Measurements from ENCODE around the gene MYH7. TPM values are rescaled to one million over a fixed set of nuclear protein-coding genes. Genes with fewer than 3 reads are reported as not detected.
"Not testable (repeated sequence)": the region's sequence is repeated elsewhere in the genome, so short reads cannot be mapped to it uniquely, and the experiment has no call there.

Gene MYH7
- total RNA-seq, 2 experiments from 2014 or later: 0.04 to 0.06 TPM

- H3K4me1 Mint-ChIP-seq: peaks cover 11% of the 10 kb centered on the region
- H3K27ac Mint-ChIP-seq, DNase-seq, H3K4me3 Mint-ChIP-seq, H3K27me3 Mint-ChIP-seq, H3K36me3 Mint-ChIP-seq, H3K9me3 Mint-ChIP-seq: not testable (repeated sequence)
These were observed 9.7 kb downstream of the MYH7 start for GRCh38 chr14:23425798-23426197.

GRCh38 chr14:23425169-23425568 lies 10.3 kb downstream of the MYH7 start:
- Mint-ChIP-seq H3K4me1 (peaks cover 11% of the 10 kb centered on the region), H3K27ac (no peak overlapping the region), H3K4me3 (no peak overlapping the region), H3K9me3 (no peaks in the 10 kb centered on the region), H3K27me3 (no peaks in the 10 kb centered on the region), H3K36me3 (no peaks in the 10 kb centered on the region)
- no peak for DNase-seq

GRCh38 chr14:23423657-23424056 lies 11.8 kb downstream of the MYH7 start:
- Mint-ChIP-seq H3K27me3 (no peaks in the 10 kb centered on the region), H3K27ac (no peak overlapping the region), H3K4me3 (no peak overlapping the region), H3K36me3 (no peaks in the 10 kb centered on the region), H3K9me3 (no peaks in the 10 kb centered on the region), H3K4me1 (peaks cover 11% of the 10 kb centered on the region)
- no peak for DNase-seq

GRCh38 chr14:23421594-23421993 lies 13.9 kb downstream of the MYH7 start:
- Mint-ChIP-seq H3K27me3 (peaks cover 4% of the 10 kb centered on the region), H3K4me1 (peaks cover 11% of the 10 kb centered on the region), H3K36me3 (no peaks in the 10 kb centered on the region), H3K4me3 (no peak overlapping the region), H3K9me3 (no peaks in the 10 kb centered on the region), H3K27ac (peak overlapping the region; percentile 58)
- peak; percentile 41 for DNase-seq

- not testable (repeated sequence) for H3K27ac Mint-ChIP-seq, DNase-seq, H3K27me3 Mint-ChIP-seq, H3K9me3 Mint-ChIP-seq, H3K36me3 Mint-ChIP-seq, H3K4me3 Mint-ChIP-seq
- peaks cover 11% of the 10 kb centered on the region for H3K4me1 Mint-ChIP-seq
These were observed 15.8 kb downstream of the MYH7 start for GRCh38 chr14:23419646-23420045.

- DNase-seq: no peak
- Mint-ChIP-seq H3K27ac (no peak overlapping the region), H3K27me3 (peaks cover 4% of the 10 kb centered on the region), H3K9me3 (no peaks in the 10 kb centered on the region), H3K36me3 (no peaks in the 10 kb centered on the region), H3K4me1 (peaks cover 11% of the 10 kb centered on the region), H3K4me3 (no peak overlapping the region)
These were observed 17.4 kb downstream of the MYH7 start for GRCh38 chr14:23418021-23418420.

- H3K4me1 Mint-ChIP-seq: peaks cover 11% of the 10 kb centered on the region
- not testable (repeated sequence) for H3K27ac Mint-ChIP-seq
These were observed 18.2 kb downstream of the MYH7 start for GRCh38 chr14:23417269-23417668.

GRCh38 chr14:23416801-23417200 lies 18.7 kb downstream of the MYH7 start:
- Mint-ChIP-seq H3K4me1 (peaks cover 9% of the 10 kb centered on the region), H3K9me3 (no peaks in the 10 kb centered on the region), H3K27me3 (peaks cover 8% of the 10 kb centered on the region), H3K36me3 (no peaks in the 10 kb centered on the region), H3K27ac (no peak overlapping the region), H3K4me3 (no peak overlapping the region)
- no peak for DNase-seq

More at GRCh38 chr14:23417269-23417668, 18.2 kb downstream of the MYH7 start:
- H3K9me3 Mint-ChIP-seq, H3K27me3 Mint-ChIP-seq, H3K4me3 Mint-ChIP-seq, H3K36me3 Mint-ChIP-seq, DNase-seq: not testable (repeated sequence)

- H3K4me3 Mint-ChIP-seq: no peak overlapping the region
These were observed 19.4 kb downstream of the MYH7 start for GRCh38 chr14:23415821-23416778.

GRCh38 chr14:23414906-23415820 lies 20.3 kb downstream of the MYH7 start:
- H3K4me1 Mint-ChIP-seq: no peaks in the 10 kb centered on the region
- H3K4me3 Mint-ChIP-seq: no peak overlapping the region
- no peak overlapping the region for H3K27ac Mint-ChIP-seq
- no peaks in the 10 kb centered on the region for H3K36me3 Mint-ChIP-seq
- peaks cover 8% of the 10 kb centered on the region for H3K27me3 Mint-ChIP-seq
- no peak for DNase-seq
- no peaks in the 10 kb centered on the region for H3K9me3 Mint-ChIP-seq

More at GRCh38 chr14:23415821-23416778, 19.4 kb downstream of the MYH7 start:
- Mint-ChIP-seq H3K4me1 (peaks cover 3% of the 10 kb centered on the region), H3K36me3 (no peaks in the 10 kb centered on the region), H3K27me3 (peaks cover 8% of the 10 kb centered on the region), H3K27ac (no peak overlapping the region), H3K9me3 (no peaks in the 10 kb centered on the region)
- no peak for DNase-seq

- H3K9me3 Mint-ChIP-seq: no peaks in the 10 kb centered on the region
- no peak overlapping the region for H3K4me3 Mint-ChIP-seq
- peaks cover 8% of the 10 kb centered on the region for H3K27me3 Mint-ChIP-seq
- DNase-seq: no peak
- no peaks in the 10 kb centered on the region for H3K4me1 Mint-ChIP-seq
- no peak overlapping the region for H3K27ac Mint-ChIP-seq
- H3K36me3 Mint-ChIP-seq: no peaks in the 10 kb centered on the region
These were observed 21.2 kb downstream of the MYH7 start for GRCh38 chr14:23414254-23414653.

GRCh38 chr14:23413681-23414080 lies 21.8 kb downstream of the MYH7 start:
- Mint-ChIP-seq H3K27me3 (peaks cover 8% of the 10 kb centered on the region), H3K4me1 (no peaks in the 10 kb centered on the region), H3K27ac (no peak overlapping the region), H3K4me3 (no peak overlapping the region), H3K36me3 (no peaks in the 10 kb centered on the region), H3K9me3 (no peaks in the 10 kb centered on the region)
- DNase-seq: no peak

GRCh38 chr14:23411563-23412525 lies 23.6 kb downstream of the MYH7 start:
- Mint-ChIP-seq H3K36me3 (no peaks in the 10 kb centered on the region), H3K9me3 (no peaks in the 10 kb centered on the region), H3K4me3 (no peak overlapping the region), H3K4me1 (no peaks in the 10 kb centered on the region), H3K27ac (no peak overlapping the region), H3K27me3 (peaks cover 4% of the 10 kb centered on the region)
- no peak for DNase-seq

- Mint-ChIP-seq H3K9me3 (no peaks in the 10 kb centered on the region), H3K4me1 (no peaks in the 10 kb centered on the region), H3K4me3 (no peak overlapping the region), H3K36me3 (no peaks in the 10 kb centered on the region), H3K27me3 (peaks cover 4% of the 10 kb centered on the region), H3K27ac (no peak overlapping the region)
- DNase-seq: no peak
These were observed 25.4 kb downstream of the MYH7 start for GRCh38 chr14:23409966-23410635.
